Measurements from ENCODE around the gene PRKAB2.
"Not testable (repeated sequence)": the region's sequence is repeated elsewhere in the genome, so short reads cannot be mapped to it uniquely, and the experiment has no call there.

Gene PRKAB2

DNA sequence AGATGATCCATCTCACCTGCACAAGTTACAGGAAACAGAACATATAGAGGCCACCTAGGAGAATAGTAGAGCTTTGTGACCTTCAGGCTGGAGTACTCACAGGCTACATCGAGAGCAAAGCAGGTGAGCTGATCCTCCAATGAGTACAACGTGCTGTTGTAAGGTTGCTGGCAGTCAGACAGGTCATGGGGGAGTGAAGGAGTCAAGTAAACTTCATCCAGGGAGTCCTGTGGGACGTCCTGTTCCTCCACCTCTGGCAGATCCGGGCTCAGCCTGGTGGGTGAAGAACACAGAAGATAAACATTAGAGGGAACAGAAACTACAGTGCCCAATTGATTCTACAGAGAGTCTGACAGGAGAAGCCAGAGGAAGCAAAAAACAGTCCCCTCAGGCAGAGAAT, 62.5 kb downstream of the PRKAB2 start:
- no peak for DNase-seq

DNA sequence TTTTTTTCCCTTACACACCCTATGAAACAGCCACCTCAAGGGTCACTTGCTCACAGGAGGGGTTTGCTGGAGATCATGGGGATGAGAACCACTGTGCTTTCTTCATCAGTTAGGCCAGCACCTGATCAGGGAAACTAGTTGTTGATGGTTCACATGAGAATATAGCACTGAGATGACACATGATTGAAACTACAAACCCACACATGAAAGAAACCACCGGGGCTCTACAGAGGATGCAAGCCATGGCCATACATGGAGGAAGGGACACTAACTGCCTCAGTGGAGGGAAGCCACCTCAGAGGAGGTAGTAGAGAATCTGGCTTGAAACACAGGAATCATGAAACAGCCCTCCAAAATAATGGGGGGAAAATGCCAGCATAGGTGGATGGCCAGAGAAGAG, 63.2 kb downstream of the PRKAB2 start:
- no peak for DNase-seq

DNA sequence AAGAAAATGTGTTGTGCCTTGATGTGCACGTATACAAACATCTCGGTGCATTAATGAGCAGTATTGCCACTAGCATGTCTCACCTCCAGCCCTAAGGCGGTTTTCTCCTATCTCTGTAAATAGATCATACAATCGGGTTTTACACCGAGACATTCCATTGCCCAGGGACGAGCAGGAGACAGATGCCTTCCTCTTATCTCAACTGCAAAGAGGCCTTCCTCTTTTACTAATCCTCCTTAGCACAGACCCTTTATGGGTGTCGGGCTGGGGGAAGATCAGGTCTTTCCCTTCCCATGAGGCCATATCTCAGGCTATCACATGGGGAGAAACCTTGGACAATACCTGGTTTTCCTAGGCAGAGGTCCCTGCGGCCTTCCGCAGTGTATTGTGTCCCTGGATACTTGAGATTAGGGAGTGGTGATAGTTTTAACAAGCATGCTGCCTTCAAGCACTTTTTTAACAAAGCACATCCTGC, 65.8 kb downstream of the PRKAB2 start:
- not testable (repeated sequence) for DNase-seq

DNA sequence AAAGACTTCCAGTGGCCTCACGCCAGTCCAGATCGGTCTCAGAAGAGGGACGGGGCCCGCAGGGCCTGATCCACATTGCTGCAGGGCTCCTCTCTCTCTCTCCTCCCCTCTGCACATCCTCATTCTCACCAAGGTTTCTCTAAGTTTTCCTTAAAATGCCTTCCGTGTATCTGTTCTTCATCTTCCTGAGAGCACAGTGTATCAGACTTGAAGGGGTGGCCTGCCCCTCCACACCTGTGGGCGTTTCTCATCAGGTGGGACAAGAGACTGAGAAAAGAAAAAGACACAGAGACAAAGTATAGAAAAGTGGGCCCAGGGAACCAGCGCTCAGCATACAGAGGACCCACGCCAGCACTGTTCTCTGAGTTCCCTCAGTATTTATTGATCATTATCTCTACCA, 66.4 kb downstream of the PRKAB2 start:
- DNase-seq, result no peak

Measured in activated T-cell treated with anti-CD3 and anti-CD28 coated beads, Interleukin-2, amount 50 U/mL, for 48 hours (primary cell).